T-helper 9 cell (primary cell): ENCODE data around the gene KANSL3.
"Not testable (repeated sequence)": the region's sequence is repeated elsewhere in the genome, so short reads cannot be mapped to it uniquely, and the experiment has no call there.

Experiments used
- DNase-seq: peaks from one replicate; pipeline ENCODE4 v3.0.0-alpha.2; 2020

Gene KANSL3

GRCh38 chr2:96556441-96557330 lies 81.4 kb downstream of the KANSL3 start:
- DNase-seq = no peak

- DNase-seq = no peak
Measured at GRCh38 chr2:96555146-96555610, 82.9 kb downstream of the KANSL3 start.

GRCh38 chr2:96554293-96555145 lies 83.6 kb downstream of the KANSL3 start:
- DNase-seq = peak; percentile 65

- DNase-seq = not testable (repeated sequence)
Measured at GRCh38 chr2:96553957-96554292, 84.2 kb downstream of the KANSL3 start.

GRCh38 chr2:96553176-96553956 lies 84.7 kb downstream of the KANSL3 start:
- DNase-seq = no peak

GRCh38 chr2:96552315-96553175 lies 85.6 kb downstream of the KANSL3 start:
- DNase-seq = no peak

GRCh38 chr2:96551605-96552314 lies 86.4 kb downstream of the KANSL3 start:
- no peak for DNase-seq

- no peak for DNase-seq
Measured at GRCh38 chr2:96550787-96551604, 87.1 kb downstream of the KANSL3 start.

- DNase-seq = no peak
Measured at GRCh38 chr2:96549967-96550786, 87.9 kb downstream of the KANSL3 start.

- no peak for DNase-seq
Measured at GRCh38 chr2:96549466-96549785, 88.7 kb downstream of the KANSL3 start.

GRCh38 chr2:96548558-96549465 lies 89.3 kb downstream of the KANSL3 start:
- DNase-seq = no peak

- DNase-seq = no peak
Measured at GRCh38 chr2:96547731-96548171, 90.4 kb downstream of the KANSL3 start.

GRCh38 chr2:96547203-96547641 lies 90.9 kb downstream of the KANSL3 start:
- no peak for DNase-seq

GRCh38 chr2:96546797-96547196 lies 91.3 kb downstream of the KANSL3 start:
- DNase-seq = no peak

GRCh38 chr2:96546321-96546720 lies 91.8 kb downstream of the KANSL3 start:
- DNase-seq = no peak
